Hindlimb muscle (tissue), 1 donor: Measurements from ENCODE around the gene TBR1. TPM values are rescaled to one million over a fixed set of nuclear protein-coding genes. Genes with fewer than 3 reads are reported as not detected.

ENCODE experiments used
- DNase-seq: peaks from one replicate; pipeline ENCODE4 v3.0.0-alpha.2; 2013
- polyA plus RNA-seq: library from polyadenylated mRNA; unstranded; fragments of 120-200 nt; gene quantifications from one replicate; pipeline ENCODE4 v1.2.1, GENCODE V29; 2013; ENCODE audit not compliant: insufficient read length

Gene TBR1
- not detected for polyA plus RNA-seq

DNA sequence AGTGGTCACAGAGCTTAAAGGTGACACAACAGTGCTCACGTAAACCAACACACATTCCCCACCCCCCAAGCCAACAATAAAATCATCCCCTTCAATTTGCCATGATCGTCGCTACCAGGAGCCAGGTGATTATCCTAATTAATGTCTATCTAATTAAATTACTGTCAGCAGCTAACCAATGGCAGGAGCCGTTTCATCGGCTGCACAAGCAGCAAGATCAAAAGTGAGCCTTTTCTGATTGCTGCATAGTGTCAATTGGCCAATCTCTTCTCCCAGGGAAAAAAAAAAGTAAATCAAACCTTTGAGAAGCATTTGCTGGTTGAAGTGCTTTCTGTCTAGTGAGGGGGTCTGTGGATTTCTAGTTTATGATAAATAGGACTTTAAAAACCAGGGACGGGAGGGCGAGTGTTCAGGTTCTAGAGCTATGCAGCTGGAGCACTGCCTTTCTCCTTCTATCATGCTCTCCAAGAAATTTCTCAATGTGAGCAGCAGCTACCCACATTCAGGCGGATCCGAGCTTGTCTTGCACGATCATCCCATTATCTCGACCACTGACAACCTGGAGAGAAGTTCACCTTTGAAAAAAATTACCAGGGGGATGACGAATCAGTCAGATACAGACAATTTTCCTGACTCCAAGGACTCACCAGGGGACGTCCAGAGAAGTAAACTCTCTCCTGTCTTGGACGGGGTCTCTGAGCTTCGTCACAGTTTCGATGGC lies at the start of gene TBR1:
Gene TBR1 (plus strand): TSS at position 311 of the 721 bp plus-strand sequence. CDS start 114 bp downstream, at position 425.
- DNase-seq: no peak

DNA sequence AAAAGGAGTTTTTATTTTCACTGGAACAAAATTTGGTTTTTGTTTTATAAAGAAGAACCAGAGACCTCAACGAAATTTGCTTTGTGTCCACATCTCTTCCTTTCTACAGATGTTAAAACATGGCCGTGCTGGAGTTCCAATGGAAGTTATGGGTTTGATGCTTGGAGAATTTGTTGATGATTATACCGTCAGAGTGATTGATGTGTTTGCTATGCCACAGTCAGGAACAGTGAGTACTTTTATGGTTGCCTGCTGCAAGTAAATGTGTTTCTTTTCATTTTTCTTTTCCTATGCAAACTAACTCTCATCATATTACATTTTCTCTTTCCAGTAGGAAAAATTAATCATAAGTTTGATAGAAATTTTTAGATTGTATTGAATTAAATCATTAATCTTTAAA lies 48.4 kb upstream of the TBR1 start:
- no peak for DNase-seq

DNA sequence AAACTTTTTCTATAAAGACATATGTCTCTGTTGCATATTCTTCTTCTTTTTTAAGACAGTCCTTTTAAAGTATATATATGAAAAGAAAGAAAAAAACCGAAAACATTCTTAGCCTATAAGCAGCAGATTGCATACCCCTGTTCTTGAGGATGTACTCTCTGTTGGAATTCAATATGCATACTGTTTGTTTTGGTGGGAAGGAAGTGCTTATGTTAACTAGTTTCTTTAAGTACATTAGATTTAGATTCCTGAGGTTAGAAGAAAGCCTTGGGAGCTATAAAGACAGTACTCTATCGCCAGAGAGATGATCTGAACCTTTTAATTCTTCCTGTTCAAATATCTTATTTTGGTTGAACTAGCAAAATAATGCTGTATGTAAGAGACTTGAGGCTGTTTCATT lies 46.8 kb upstream of the TBR1 start:
- DNase-seq: no peak

DNA sequence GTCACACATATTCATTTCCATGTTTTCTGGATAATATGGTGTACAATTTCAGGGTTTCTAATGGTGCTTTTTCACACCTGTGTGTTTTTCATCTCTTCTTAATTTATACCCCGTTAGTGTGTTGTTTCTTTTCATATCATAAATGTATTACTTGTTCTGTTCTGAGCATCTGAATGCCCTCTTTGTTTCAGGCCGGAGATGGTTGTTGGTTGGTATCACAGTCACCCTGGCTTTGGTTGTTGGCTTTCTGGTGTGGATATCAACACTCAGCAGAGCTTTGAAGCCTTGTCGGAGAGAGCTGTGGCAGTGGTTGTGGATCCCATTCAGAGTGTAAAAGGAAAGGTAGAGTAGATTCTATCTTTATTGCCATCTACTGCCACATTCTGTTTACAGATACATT lies 45.1 kb upstream of the TBR1 start:
- DNase-seq: no peak

DNA sequence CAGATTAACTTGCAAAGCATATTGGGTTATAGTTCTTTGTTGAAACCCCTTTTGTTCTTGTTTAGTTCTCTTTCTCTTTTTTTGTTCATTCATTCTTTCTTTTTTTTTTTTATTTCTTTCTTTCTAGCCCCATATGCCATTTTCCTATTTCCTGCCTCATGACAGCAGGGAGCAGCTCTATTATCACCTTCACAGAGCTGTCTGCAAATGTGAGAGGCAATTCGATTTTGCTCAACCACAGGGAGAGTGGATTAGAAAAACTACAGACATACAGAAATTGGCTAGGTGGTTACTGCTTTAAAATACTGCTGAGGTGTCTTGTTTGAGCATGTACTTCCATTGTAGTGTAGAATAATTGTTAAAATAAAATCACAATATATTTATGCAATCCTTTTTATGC lies 44.2 kb upstream of the TBR1 start:
- no peak for DNase-seq

DNA sequence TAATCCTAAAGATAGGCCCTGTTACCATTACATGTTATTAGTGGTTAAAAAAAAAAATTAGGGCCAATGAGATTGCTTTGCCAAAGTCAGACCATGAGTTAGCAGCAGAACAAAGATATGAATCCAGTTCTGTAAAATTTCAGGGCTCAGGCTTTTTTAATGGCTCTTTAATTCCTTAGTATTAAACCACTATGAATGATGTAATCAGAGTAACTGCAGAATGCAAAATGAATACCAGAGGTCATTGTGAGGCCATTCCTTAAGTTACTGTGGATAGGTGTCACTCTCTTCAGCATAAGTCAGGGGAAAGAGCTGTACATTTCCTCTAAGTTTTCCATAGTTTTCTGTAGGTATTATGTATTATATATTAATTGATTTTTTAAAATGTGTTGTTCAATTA lies 42.2 kb upstream of the TBR1 start:
- DNase-seq: no peak

DNA sequence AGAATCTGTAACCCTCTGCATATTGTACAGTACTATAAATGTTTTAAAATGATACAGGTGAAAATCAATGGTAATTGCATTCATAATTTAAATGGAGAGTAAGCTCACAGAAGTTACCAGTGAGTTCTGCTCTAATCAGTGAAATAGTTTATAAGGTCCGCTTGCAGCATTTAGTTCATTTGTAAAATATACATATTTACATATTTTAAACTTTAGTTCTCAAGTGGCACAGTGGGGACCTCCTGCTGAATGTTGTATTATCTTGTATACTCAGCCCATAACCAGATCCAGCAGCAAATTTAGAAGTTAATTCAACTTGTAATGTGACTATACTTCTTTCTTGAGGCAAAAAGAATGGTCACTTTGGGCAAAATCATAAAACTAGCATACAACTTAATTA lies 41.7 kb upstream of the TBR1 start:
- no peak for DNase-seq

DNA sequence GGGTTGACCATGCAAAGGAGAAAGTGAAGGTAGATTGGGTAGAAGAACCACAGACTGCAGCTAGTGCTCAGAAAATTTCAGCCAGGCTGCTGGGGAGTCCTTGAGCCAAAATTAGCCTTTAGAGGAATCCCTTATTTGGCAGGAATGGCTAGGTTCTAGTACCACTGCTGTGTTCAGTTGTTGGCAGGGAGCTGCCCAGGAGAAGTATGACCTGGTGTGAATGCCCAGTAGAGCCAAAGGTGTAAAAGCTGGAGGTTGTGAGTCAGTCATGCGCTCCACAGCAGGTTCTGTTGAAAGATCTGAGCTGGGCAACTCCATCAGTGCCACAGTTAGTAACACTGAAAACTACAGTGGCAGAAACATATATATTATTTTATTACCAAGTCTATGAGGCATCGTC lies 36.4 kb upstream of the TBR1 start:
- no peak for DNase-seq

DNA sequence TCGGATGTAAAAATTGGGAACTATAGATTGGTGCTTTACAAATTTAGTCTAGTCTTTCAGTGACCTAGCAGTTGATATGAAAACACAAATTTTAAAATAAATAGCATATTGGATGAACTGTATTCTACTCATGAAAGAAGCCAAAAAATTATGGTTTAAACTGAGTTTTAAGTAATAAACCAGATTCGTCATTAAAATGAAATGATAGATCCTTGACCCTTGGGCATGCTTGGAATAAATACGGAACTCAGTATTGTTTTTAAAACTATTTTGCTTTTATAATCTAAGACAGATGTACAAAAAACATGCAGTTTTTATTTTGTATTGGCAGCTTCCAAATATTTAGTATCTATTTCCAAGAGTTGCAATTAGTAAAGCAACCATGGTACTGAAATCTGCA lies 34.6 kb upstream of the TBR1 start:
- no peak for DNase-seq

DNA sequence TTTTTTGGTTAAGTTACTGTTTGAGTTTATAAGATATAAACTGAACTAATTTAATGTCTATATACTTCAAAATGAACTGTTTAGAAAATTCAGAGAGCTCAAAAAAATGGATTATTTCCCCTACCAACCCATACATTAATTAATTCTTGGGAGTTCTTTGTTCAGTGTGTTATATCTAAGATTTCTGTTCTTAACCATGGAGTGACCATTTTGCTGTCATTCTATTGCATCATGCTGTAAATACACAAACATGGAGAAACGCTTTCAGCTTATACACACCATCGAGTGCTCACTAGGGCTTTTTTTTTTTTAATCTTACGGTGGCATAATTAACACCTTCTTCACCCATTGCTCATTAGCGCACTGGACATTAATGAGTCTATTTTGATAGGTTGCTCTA lies 33.4 kb upstream of the TBR1 start:
- DNase-seq: no peak

DNA sequence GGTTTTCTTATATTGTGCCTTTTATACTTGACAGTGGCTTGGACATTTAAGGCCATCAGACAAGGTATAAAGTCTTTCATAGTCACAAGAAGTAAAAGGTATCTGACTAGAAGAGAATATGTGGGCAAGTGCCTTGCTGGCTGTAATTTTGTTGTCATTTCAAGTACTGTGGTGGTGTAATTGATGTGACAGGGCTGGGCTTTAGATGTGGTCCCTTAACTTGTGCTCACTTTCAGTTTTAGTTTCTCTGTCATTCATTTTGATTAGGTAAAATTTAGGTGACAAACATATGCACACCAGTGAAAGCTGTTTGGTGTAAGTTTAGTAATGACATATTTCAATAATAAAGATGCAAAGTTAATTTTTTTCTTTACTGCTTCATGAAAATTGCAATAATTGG lies 31.2 kb upstream of the TBR1 start:
- no peak for DNase-seq

DNA sequence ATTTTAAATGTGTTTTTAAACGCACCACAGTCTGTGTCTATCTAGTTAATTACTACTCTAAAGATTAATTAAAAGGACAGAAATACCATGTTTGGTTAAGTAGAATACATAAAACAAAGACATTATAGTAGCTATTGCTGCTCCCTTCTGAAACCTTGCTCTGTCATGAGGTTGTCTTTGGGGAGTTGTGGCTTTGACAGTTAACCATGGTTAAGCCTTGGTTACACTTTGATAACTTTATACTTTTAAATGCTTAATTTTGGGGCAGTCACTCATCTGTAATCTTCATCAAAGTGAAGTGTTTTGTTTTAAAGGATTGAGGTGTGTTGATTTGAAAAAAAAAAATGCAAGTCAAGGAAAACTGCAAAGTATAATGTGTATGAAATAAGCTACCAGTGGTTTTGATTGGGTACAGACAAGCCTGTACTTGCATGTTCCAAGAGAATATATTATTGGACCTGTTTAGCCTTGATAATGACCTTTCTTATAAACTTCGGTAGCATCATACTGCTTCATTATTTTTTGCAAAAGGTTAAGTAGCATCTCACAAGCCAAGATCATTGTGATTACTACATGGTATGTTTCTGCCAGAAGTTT lies 29.8 kb upstream of the TBR1 start:
- DNase-seq: no peak

DNA sequence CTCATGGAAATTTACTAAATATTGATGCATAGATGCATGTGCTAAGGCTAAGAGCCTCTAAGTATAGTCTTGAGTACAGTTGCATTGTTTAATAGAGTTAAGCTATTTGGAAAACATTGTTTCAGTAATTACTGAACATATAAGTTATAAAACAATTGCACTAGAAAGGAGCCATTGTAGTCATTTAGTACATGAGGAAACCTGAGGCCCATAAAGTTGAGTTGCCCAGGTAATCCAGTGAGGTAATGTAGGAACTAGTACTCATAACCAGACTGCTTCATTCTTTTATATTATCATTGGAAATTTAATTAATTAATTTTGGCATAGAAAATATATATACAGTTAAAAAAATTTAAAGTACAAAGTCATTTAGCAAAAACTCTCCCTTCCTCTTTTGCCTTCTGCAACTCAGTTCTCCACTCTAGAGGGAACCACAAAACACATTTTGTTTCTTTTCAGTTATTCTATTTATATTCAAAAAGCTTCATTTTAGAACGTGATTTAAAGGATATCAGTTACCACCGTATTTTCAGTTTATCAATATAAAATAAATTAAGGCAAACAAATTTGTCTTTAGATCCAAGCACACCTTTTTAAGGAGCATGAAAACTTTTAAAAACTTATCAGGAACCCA lies 27.8 kb upstream of the TBR1 start:
- DNase-seq: no peak

DNA sequence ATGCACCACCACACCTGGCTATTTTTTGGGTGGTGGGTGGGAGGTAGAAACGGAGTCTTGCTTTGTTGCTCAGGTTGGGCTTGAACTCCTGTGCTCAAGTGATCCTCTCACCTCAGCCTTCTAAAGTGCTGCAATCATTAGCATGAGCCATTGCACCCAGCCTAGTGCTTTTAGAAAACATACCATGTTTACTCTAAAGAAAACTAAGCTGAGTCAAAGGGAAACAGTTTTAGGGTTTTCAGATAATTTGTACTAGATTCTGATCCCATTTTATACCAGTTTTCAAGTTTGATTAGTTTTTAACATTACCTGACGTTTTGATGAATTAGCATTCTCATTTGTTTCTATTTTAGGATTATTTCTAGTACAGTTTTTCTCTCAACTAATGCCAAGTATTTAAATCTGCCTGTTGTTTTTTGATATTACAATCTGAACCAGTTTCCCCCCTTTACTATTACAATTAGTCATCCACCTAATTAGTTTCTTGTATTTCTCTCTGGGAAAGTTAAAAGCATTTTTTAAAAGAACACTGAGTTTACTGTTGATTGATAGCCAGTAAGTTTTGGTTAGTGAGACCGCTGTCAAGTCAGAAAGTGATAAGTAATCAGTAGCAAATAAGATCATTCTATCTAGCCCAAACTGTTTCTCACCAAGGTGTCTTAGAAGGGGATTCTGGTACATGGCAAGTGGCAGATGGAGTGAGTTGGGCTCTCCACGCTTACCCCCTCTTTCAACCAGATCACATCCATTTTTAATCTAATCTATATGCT lies 24.2 kb upstream of the TBR1 start:
- no peak for DNase-seq

DNA sequence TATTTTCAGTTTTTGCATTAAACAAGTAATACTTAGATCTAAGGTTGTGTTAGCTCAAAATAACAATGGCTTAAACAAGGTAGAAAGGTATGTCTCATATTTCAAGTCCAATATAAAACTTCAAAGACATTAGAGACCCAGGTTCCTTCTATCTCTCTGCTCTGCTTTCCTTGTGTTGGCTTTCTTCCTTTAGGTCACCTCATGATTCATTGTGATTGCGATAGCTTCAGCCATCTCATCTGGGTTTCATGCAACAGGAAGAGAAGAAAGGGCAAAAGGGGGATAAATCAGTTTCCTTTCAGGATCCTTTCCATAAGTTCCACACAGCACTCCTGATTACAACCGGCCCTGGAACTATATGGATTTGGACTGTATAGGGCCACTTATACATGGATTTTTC lies 16.0 kb upstream of the TBR1 start:
- no peak for DNase-seq

DNA sequence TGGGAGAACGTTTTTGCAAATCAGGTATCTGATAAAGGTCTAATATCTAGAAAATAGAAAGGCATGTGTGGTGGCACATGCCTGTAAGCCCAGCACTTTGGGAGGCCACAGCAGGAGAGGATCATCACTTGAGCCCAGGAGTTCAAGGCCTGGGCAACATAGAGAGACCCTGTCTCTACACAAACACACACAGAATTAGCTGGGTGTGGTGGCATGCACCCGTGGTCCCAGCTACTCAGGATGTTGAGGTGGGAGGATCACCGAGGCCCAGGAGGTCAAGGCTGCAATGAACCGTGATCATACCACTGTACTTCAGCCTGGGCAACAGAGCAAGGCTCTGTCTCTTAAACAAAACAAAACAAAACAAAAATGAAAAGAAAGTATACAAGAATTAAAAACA lies 13.8 kb upstream of the TBR1 start:
- DNase-seq: no peak

DNA sequence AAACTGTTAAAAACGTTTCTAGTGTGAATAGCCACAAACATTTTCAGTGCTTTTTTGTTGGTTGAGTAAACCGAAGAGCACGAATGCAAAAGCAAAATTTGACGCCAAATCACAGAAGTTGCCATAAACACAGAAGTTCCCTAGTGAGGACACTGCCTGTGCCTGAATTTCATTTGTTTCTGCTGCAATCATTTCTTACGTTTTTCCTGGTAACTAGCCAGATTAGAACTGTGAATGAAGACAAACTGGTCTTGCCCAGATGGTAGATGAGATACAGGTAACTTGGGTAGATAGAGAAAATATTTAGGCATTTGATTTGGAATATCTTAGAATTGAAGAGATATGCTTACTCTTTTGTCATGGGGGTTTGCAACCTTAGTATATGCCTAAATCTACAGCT lies 9.8 kb upstream of the TBR1 start:
- no peak for DNase-seq

DNA sequence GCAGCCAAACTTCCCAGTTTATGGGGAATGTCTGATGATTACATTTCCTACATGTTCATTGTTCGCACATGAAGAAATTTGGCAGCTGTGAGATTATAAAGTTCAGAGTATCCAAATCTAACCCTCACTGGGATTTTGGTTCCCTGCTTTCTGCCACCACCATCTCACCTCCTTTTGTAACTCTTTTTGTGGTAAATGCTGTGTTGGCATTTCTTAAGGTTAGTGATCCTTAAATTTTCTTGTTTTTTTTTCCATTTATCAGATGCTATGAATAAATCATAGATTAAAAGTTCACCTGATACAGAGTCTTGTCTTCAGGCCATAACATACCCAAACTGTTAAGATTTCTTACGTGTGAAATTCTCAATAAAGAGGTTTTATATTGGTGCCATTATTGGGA lies 8.5 kb upstream of the TBR1 start:
- DNase-seq: no peak

DNA sequence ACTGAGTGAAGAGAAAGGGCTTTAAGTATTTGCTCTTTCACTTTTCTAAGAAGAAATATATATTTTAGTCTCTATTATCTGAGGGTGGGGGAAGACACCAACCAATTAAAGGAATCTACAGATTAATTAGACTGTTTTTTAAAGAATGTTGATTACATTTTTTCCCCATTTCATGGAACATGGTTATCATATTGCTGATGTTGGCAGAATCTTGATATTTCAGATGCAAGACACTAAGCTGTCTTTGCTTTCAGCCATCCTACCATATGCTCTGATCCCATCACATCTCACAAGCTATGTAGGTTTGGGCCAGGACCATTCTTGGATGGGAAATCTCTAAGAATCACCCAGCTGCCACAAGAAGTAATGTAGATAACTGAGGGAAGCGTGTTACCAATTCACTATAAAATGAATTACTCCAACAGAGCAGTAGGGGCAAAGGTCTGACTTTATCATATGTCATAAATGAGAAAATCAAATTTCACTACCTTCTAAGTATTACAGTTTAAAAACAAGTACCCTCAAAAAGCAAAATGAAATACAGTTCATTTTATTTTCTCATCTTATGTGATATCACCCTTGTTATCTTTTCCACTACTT lies 6.7 kb upstream of the TBR1 start:
- no peak for DNase-seq

DNA sequence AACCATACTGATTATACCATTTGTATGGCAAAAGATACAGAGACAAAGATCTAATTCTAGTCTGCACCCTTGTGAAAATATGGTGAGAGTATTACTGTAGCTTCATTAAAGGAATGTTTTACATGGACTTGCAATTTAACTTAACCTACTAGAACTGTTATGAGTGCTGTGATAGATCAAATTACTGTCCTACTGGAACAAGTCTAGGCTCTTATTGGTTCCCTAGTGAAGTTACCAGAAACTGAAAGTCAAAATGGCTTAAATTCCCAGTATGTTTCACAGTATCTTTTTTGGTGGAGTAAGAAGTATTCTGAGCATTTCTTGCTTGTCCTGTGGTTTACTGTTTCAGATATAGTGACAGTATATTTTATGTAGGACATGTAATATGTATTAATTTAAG lies 3.8 kb upstream of the TBR1 start:
- DNase-seq: no peak

DNA sequence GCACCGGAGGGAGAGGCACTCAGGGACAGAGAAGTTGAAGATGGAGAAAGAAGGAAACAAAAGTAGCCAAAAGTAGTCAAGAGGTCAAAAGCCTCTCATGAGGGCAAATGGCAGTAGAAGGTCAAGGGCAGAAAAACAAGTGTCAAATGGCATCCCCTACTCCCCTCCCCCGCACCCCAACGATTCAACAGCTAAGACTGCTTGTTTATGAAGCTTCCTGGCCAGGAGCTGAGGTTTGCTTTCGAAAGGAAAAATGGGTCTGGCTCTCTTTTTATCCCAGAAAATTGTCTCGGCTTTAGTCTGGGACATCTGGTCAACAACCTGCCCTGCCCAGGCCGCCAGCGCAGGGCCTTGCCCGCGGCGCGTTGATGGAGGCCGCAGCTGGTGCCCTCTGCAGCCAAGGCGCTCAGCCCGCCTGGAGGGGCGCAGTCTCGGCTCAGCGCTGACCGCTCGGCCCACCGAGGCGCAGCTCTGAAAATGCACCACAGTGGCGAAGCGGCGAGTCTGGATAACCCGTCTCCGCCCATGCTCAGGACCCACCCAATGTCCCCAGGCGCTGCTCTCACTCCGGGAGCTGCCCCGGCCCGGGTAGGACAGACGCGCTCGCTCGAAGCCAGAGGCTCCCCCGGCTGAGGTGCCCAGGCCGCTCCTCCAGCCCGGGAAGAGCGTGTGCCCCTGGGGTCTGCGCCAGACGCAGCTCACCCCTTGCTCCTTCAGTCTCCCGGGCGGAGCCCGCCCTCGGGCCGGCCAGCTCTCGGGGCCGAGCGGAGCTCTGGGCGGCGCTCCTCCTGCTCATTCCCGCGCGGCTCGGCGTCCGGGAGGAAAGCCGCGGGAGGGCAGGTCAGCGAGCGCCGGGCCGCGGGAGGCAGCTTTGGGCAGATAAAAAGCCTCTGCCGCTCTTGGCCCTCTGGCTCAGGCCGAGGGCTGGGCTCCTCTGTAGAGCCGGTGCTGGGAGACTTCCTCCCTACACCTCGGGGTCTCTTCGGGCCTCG lies 1.8 kb upstream of the TBR1 start:
- DNase-seq: no peak
